ENCODE results near the gene PHF24.
A peak's percentile ranks its signal among the peaks of the same experiment; 100 is the strongest.

PHF24 gene

DNA sequence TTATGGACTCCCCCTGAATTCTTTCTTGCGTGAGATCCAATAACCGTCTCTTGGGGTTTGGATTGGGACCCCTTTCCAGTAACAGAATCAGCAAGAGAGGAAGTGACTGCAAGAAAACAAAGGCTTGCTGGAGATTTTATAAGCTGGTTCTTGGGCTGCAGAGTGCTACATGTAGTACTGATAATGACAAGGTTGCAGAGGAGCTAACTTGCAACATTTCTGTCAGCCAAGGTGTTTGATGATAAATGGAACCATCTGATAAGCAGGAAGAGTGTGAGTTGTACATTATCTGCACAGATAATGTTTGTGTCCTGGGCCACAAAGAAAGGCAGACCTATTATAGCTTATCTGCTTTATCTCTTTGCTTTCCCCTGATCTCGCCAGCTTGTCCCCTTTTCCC, 68.6 kb downstream of the PHF24 start:
- peak overlapping the region; percentile 57 for H3K4me3 ChIP-seq (ENCODE audit: low read length, poor library complexity, severe bottlenecking)
- TF ChIP-seq CTCF (conservative IDR thresholded peaks at IDR 0.05; ENCODE audit: low read length) (no peak), EZH2phosphoT487 (IDR thresholded peaks at IDR 0.05; ENCODE audit: borderline replicate concordance) (no peak)
- H3K79me2 ChIP-seq (ENCODE audit: insufficient read depth, low read length), result peaks cover under 1% of the 10 kb centered on the region; the same call in 1 of the 2 replicates
- peak overlapping the region; percentile 62 for H3K9ac ChIP-seq (ENCODE audit: low read depth, low read length, poor library complexity, severe bottlenecking)
- peaks cover 72% of the 10 kb centered on the region for H3K4me1 ChIP-seq (ENCODE audit: insufficient read depth, low read length, poor library complexity, severe bottlenecking)
- H3K9me3 ChIP-seq (ENCODE audit: insufficient read depth, low read depth, low read length), result no peaks in the 10 kb centered on the region
- H3K27me3 ChIP-seq (ENCODE audit: insufficient read depth, low read length, poor library complexity, severe bottlenecking), result no peaks in the 10 kb centered on the region
- no peaks in the 10 kb centered on the region for H3K36me3 ChIP-seq (ENCODE audit: insufficient read depth, low read length)
- H3K9me2 ChIP-seq (replicated peaks; ENCODE audit: low read depth, low read length), result no peaks in the 10 kb centered on the region
- peaks cover 14% of the 10 kb centered on the region for H3F3A ChIP-seq (ENCODE audit: low read depth)
- H2AFZ ChIP-seq (ENCODE audit: low read length), result peak overlapping the region; percentile 49
- peak overlapping the region; percentile 72 for H3K4me2 ChIP-seq (ENCODE audit: low read depth, low read length, poor library complexity, severe bottlenecking)
- H4K20me1 ChIP-seq (ENCODE audit: insufficient read depth, low read length, poor library complexity, severe bottlenecking), result no peaks in the 10 kb centered on the region

GRCh38 chr9:35027374-35027773, 69.3 kb downstream of the PHF24 start:
- H3K4me2 ChIP-seq (ENCODE audit: low read depth, low read length, poor library complexity, severe bottlenecking), result peak overlapping the region; percentile 72
- H3K27me3 ChIP-seq (ENCODE audit: insufficient read depth, low read length, poor library complexity, severe bottlenecking), result no peaks in the 10 kb centered on the region
- peak overlapping the region; percentile 57 for H3K4me3 ChIP-seq (ENCODE audit: low read length, poor library complexity, severe bottlenecking)
- no peaks in the 10 kb centered on the region for H3K9me3 ChIP-seq (ENCODE audit: insufficient read depth, low read depth, low read length)
- no peaks in the 10 kb centered on the region for H3K9me2 ChIP-seq (replicated peaks; ENCODE audit: low read depth, low read length)
- H3K9ac ChIP-seq (ENCODE audit: low read depth, low read length, poor library complexity, severe bottlenecking), result peak overlapping the region; percentile 62
- peaks cover 65% of the 10 kb centered on the region for H3K4me1 ChIP-seq (ENCODE audit: insufficient read depth, low read length, poor library complexity, severe bottlenecking)
- no peaks in the 10 kb centered on the region for H3K36me3 ChIP-seq (ENCODE audit: insufficient read depth, low read length)
- no peaks in the 10 kb centered on the region for H3K79me2 ChIP-seq (ENCODE audit: insufficient read depth, low read length)
- no peak for TF ChIP-seq EZH2phosphoT487 (IDR thresholded peaks at IDR 0.05; ENCODE audit: borderline replicate concordance)
- no peak for TF ChIP-seq CTCF (conservative IDR thresholded peaks at IDR 0.05; ENCODE audit: low read length)
- peaks cover 14% of the 10 kb centered on the region for H3F3A ChIP-seq (ENCODE audit: low read depth)
- H4K20me1 ChIP-seq (ENCODE audit: insufficient read depth, low read length, poor library complexity, severe bottlenecking), result no peaks in the 10 kb centered on the region
- peak overlapping the region; percentile 49; the same call in 1 of the 2 replicates for H2AFZ ChIP-seq (ENCODE audit: low read length)

DNA sequence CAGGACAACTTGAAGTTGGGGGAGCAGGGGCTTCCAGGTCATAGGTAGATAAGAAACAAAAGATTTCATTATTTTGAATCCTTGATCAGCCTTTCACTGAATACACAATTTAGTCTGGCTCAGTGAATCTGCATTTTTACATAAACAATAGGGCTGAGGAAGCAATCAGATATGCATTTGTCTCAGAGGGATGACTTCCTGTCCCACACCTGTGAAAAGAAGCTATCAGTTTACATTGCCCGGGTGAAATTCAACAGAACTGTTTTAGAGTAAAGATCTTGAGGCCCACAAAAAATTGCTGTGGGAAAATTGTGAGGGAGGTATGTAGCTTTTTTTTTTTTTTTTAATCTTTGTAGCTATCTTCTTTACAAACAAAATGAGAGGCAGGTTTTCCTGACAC, 69.8 kb downstream of the PHF24 start:
- H3K36me3 ChIP-seq (ENCODE audit: insufficient read depth, low read length), result no peaks in the 10 kb centered on the region
- no peak overlapping the region for H2AFZ ChIP-seq (ENCODE audit: low read length)
- H3F3A ChIP-seq (ENCODE audit: low read depth), result peaks cover 14% of the 10 kb centered on the region
- H4K20me1 ChIP-seq (ENCODE audit: insufficient read depth, low read length, poor library complexity, severe bottlenecking), result no peaks in the 10 kb centered on the region
- TF ChIP-seq CTCF (conservative IDR thresholded peaks at IDR 0.05; ENCODE audit: low read length), result no peak
- no peak for TF ChIP-seq EZH2phosphoT487 (IDR thresholded peaks at IDR 0.05; ENCODE audit: borderline replicate concordance)
- no peaks in the 10 kb centered on the region for H3K9me2 ChIP-seq (replicated peaks; ENCODE audit: low read depth, low read length)
- H3K9me3 ChIP-seq (ENCODE audit: insufficient read depth, low read depth, low read length), result no peaks in the 10 kb centered on the region
- H3K9ac ChIP-seq (ENCODE audit: low read depth, low read length, poor library complexity, severe bottlenecking), result peak overlapping the region; percentile 62
- no peaks in the 10 kb centered on the region for H3K27me3 ChIP-seq (ENCODE audit: insufficient read depth, low read length, poor library complexity, severe bottlenecking)
- H3K79me2 ChIP-seq (ENCODE audit: insufficient read depth, low read length), result no peaks in the 10 kb centered on the region
- peak overlapping the region; percentile 72 for H3K4me2 ChIP-seq (ENCODE audit: low read depth, low read length, poor library complexity, severe bottlenecking)
- H3K4me3 ChIP-seq (ENCODE audit: low read length, poor library complexity, severe bottlenecking), result no peak overlapping the region
- peaks cover 60% of the 10 kb centered on the region for H3K4me1 ChIP-seq (ENCODE audit: insufficient read depth, low read length, poor library complexity, severe bottlenecking)
